ENCODE results near the gene TSHR. TPM values are rescaled to one million over a fixed set of nuclear protein-coding genes. Genes with fewer than 3 reads are reported as not detected.
A peak's percentile ranks its signal among the peaks of the same experiment; 100 is the strongest.

TSHR gene
- total and polyA plus RNA-seq, 11 donors: not detected

DNA sequence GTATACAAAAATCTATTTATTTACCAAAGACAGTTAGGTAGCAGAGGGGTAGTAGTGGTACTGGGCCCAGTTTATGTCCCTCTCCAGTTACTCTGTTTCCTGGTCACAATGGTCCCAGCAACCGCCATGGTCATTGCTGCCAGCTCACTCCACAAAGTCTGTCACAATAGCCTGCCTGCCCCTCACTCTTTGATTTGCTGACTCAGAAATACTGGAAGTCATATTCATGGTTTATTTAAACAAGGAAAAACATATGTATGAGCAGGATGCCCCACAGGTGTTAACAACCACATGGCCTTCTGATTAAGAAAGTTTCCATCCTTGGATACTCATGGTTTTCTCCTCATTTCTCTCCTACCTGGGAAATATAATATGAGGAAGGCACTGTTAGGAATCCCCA lies 49.2 kb downstream of the TSHR start:
- ATAC-seq: no peak
- 93 to 96% (median 95%) methylated on average over 1 of the region's 1 CpG for WGBS, 4 donors
- Histone ChIP-seq H3K9me3 (no peaks in the 10 kb centered on the region), H3K27me3 (no peaks in the 10 kb centered on the region), H3K27ac (no peak overlapping the region), H3K36me3 (no peaks in the 10 kb centered on the region), H3K4me3 (no peak overlapping the region), H3K4me1 (peaks cover 0 to 11% (median 0%) of the 10 kb centered on the region in 12 donors)
- TF ChIP-seq CTCF (IDR thresholded peaks at IDR 0.05): no peak
- no peak for TF ChIP-seq POLR2A (IDR thresholded peaks at IDR 0.05)
- DNase-seq: no peak
- intact Hi-C loops (cut with DNase I): loop anchor here in 1 of 10 donors (5.0 kb wide), 1 partner anchor 208 kb away; no protein-coding TSS in a partner anchor

DNA sequence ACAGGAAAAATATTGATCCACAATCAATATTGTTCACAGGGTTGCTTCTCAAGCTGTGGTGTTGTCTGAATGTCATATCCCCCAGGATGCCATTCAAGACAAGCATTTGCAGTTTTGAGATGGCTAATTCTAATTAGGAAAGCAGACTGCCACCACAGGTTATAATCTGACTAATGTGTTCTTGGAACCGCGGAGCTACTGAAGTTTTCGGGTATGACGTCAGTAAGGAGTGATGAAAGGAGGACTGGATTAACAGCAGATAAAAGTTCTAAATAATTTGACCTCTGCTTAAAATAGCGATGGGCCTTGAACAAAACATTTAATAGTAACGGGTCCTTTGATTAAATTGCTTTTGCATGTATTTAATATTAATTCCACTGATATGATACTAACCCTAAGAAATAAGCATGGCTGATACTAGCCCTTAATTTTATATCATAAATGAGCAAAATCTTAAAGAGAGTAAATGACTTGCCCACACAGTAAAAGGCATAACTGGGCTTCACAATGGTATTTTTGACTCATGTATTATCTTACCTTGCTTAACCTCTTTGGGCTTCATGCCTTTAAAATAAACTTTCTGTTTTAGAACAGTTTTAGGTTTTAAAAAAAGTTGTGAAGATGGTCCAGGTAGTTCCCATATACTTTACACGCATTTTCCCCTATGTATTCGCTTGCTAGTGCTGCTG lies 50.3 kb downstream of the TSHR start:
- WGBS, 4 donors: 44 to 49% (median 47%) methylated on average over 8 of the region's 8 CpGs
- peak in 3 of 4 donors; percentile 61 to 77 (median 64) for ATAC-seq
- intact Hi-C loops (cut with DNase I): no loop called here
- H3K27ac ChIP-seq: no peak overlapping the region
- no peaks in the 10 kb centered on the region for H3K36me3 ChIP-seq
- no peak overlapping the region for H3K4me3 ChIP-seq
- H3K9me3 ChIP-seq: no peaks in the 10 kb centered on the region
- no peaks in the 10 kb centered on the region for H3K27me3 ChIP-seq
- TF ChIP-seq CTCF (IDR thresholded peaks at IDR 0.05) (no peak), POLR2A (IDR thresholded peaks at IDR 0.05) (no peak)
- no peak for DNase-seq
- H3K4me1 ChIP-seq: peaks cover 0 to 11% (median 0%) of the 10 kb centered on the region in 12 donors

DNA sequence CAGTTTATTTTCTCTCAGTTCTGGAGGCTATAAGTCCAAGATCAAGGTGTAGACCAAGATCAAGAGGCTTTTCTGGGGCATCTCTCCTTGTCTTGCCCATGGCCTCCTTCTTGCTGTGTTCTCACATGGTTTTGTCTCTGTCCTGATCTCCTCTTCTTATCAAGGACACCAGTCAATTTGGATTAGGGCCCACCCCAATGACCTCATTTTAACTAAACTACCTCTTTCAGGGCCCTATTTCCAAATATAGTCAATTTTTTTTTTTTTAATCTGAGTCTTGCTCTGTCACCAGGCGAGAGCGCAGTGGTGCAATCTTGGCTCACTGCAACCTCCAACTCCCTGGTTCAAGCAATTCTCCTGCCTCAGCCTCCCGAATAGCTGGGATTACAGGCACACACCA lies 50.8 kb downstream of the TSHR start:
- H3K9me3 ChIP-seq: no peaks in the 10 kb centered on the region
- no peaks in the 10 kb centered on the region for H3K36me3 ChIP-seq
- WGBS, 4 donors: 85 to 94% (median 90%) methylated on average over 3 of the region's 3 CpGs
- peaks cover 0 to 11% (median 0%) of the 10 kb centered on the region in 12 donors for H3K4me1 ChIP-seq
- H3K27ac ChIP-seq: no peak overlapping the region
- intact Hi-C loops (cut with DNase I): no loop called here
- H3K27me3 ChIP-seq: no peaks in the 10 kb centered on the region
- no peak for TF ChIP-seq CTCF (IDR thresholded peaks at IDR 0.05)
- no peak for TF ChIP-seq POLR2A (IDR thresholded peaks at IDR 0.05)
- ATAC-seq (no peak), DNase-seq (no peak)
- no peak overlapping the region for H3K4me3 ChIP-seq

- 77 to 96% (median 85%) methylated on average over 1 of the region's 1 CpG for WGBS, 4 donors
These were observed 51.7 kb downstream of the TSHR start for GRCh38 chr14:81007131-81007530.

More at GRCh38 chr14:81007131-81007530, 51.7 kb downstream of the TSHR start:
- no peak overlapping the region for H3K4me3 ChIP-seq
- intact Hi-C loops (cut with DNase I): no loop called here
- no peak for DNase-seq
- no peak for TF ChIP-seq POLR2A (IDR thresholded peaks at IDR 0.05)
- no peak for TF ChIP-seq CTCF (IDR thresholded peaks at IDR 0.05)
- H3K9me3 ChIP-seq: no peaks in the 10 kb centered on the region
- H3K27me3 ChIP-seq: no peaks in the 10 kb centered on the region
- peaks cover 0 to 11% (median 0%) of the 10 kb centered on the region in 12 donors for H3K4me1 ChIP-seq
- H3K36me3 ChIP-seq: no peaks in the 10 kb centered on the region
- H3K27ac ChIP-seq: no peak overlapping the region
- no peak for ATAC-seq

Data from heart left ventricle (tissue), 16 donors.